Breast epithelium (tissue), 4 donors: ENCODE data around the gene GAB4. TPM values are rescaled to one million over a fixed set of nuclear protein-coding genes. Genes with fewer than 3 reads are reported as not detected.

Experiments used
- DNase-seq, 2 donors: peaks; one replicate each; pipeline ENCODE4 v3.0.0-alpha.2; 2019; ENCODE audit warnings: low spot score in 2 of 2
- H3K27ac ChIP-seq, 2 donors: fragments of 200-600 bp; sonication (generic) in 1 of 2; one replicate each; pipeline ENCODE4 v1.5.1; 2016 to 2019; ENCODE audit warnings: mild to moderate bottlenecking in 1 of 2
- H3K27me3 ChIP-seq, 2 donors: fragments of 200-600 bp; sonication (generic) in 1 of 2; one replicate each; pipeline versions ENCODE4 v1.5.1 to v1.6.0; 2017 to 2019; ENCODE audit warnings: control low read depth in 1 of 2, mild to moderate bottlenecking in 1 of 2
- H3K36me3 ChIP-seq: fragments of 200-600 bp; one replicate; pipeline ENCODE4 v1.5.1; 2019
- H3K4me1 ChIP-seq, 2 donors: fragments of 200-600 bp; sonication (generic); one replicate each; pipeline ENCODE4 v1.5.1; 2016 to 2019; ENCODE audit warnings: control low read depth in 1 of 2
- H3K4me3 ChIP-seq, 3 donors: fragments of 200-600 bp; sonication (generic); 1 replicate in 2 of 3; 2 replicates in 1 of 3; pipeline ENCODE4 v1.5.1; 2016 to 2019; ENCODE audit warnings: mild to moderate bottlenecking in 3 of 3, moderate library complexity in 2 of 3
- H3K9me3 ChIP-seq, 2 donors: fragments of 200-600 bp; sonication (generic) in 1 of 2; one replicate each; pipeline ENCODE4 v1.5.1; 2016 to 2019; ENCODE audit warnings: control low read depth in 1 of 2
- CTCF ChIP-seq, 3 donors: fragments of 450-650 bp; IDR thresholded peaks; one replicate each; pipeline ENCODE4 v1.5.1; 2016 to 2017; ENCODE audit warnings: antibody characterized with exemption in 3 of 3, mild to moderate bottlenecking in 3 of 3, moderate library complexity in 3 of 3
- POLR2A ChIP-seq: fragments of 450-650 bp; IDR thresholded peaks from one replicate; pipeline ENCODE4 v1.6.1; 2016; ENCODE audit warnings: antibody characterized with exemption, mild to moderate bottlenecking, moderate library complexity
- POLR2AphosphoS5 ChIP-seq, 3 donors: sonication (generic); formaldehyde crosslinking; IDR thresholded peaks; one replicate each; pipeline ENCODE4 v1.6.1; 2017; ENCODE audit warnings: antibody characterized with exemption in 3 of 3
- intact Hi-C: fragments of 100-400 bp; cut with DNase I; formaldehyde crosslinking; loops from one replicate; pipeline ENCODE4 v1.15.1; 2023; ENCODE audit warnings: low total_unique reads
- total RNA-seq, 3 donors: library from RNA; depleted of rRNA; stranded (reverse); fragments of >200 nt; gene quantifications; one replicate each; pipeline ENCODE4 v1.1.0, GENCODE V29; 2016

Gene GAB4
- total RNA-seq, 3 donors from 2014 or later = not detected

- intact Hi-C loops = no loop called here
- Histone ChIP-seq H3K27ac (no peak overlapping the region), H3K4me1 (no peaks in the 10 kb centered on the region), H3K36me3 (no peaks in the 10 kb centered on the region), H3K27me3 (peaks cover 0 to 4% of the 10 kb centered on the region in 2 donors), H3K4me3 (no peak overlapping the region), H3K9me3 (no peaks in the 10 kb centered on the region)
- no peak for TF ChIP-seq POLR2A
- no peak for DNase-seq
Observed at GRCh38 chr22:16963189-16963945, 44.7 kb downstream of the GAB4 start.

GRCh38 chr22:16962501-16962900 is 45.5 kb downstream of the GAB4 start:
- Histone ChIP-seq H3K27me3 (peaks cover 0 to 4% of the 10 kb centered on the region in 2 donors), H3K4me1 (no peaks in the 10 kb centered on the region), H3K27ac (no peak overlapping the region), H3K36me3 (no peaks in the 10 kb centered on the region), H3K9me3 (no peaks in the 10 kb centered on the region), H3K4me3 (no peak overlapping the region)
- TF ChIP-seq POLR2A (no peak), POLR2AphosphoS5 (IDR thresholded peaks at IDR 0.05) (no peak), CTCF (IDR thresholded peaks at IDR 0.05) (no peak)
- DNase-seq = no peak
- intact Hi-C loops = loop anchor here (1.0 kb wide), 1 partner anchor 8 kb away; no protein-coding TSS in a partner anchor

GRCh38 chr22:16961477-16962186 is 46.4 kb downstream of the GAB4 start:
- Histone ChIP-seq H3K27ac (no peak overlapping the region), H3K4me1 (no peaks in the 10 kb centered on the region), H3K36me3 (no peaks in the 10 kb centered on the region), H3K4me3 (no peak overlapping the region), H3K9me3 (no peaks in the 10 kb centered on the region), H3K27me3 (peaks cover 0 to 4% of the 10 kb centered on the region in 2 donors)
- intact Hi-C loops = loop anchor here (1.0 kb wide), 1 partner anchor 9 kb away; no protein-coding TSS in a partner anchor
- no peak for DNase-seq
- TF ChIP-seq CTCF (IDR thresholded peaks at IDR 0.05) (no peak), POLR2AphosphoS5 (IDR thresholded peaks at IDR 0.05) (no peak), POLR2A (no peak)

- TF ChIP-seq POLR2AphosphoS5 (IDR thresholded peaks at IDR 0.05) = no peak
- no peak for TF ChIP-seq POLR2A
- TF ChIP-seq CTCF (IDR thresholded peaks at IDR 0.05) = no peak
- no peak overlapping the region for H3K4me3 ChIP-seq
- H3K27ac ChIP-seq = no peak overlapping the region
- H3K27me3 ChIP-seq = peaks cover 0 to 4% of the 10 kb centered on the region in 2 donors
- H3K9me3 ChIP-seq = no peaks in the 10 kb centered on the region
- no peak for DNase-seq
- H3K36me3 ChIP-seq = no peaks in the 10 kb centered on the region
- no peaks in the 10 kb centered on the region for H3K4me1 ChIP-seq
- intact Hi-C loops = no loop called here
Observed at GRCh38 chr22:16960884-16961249, 47.2 kb downstream of the GAB4 start.

- Histone ChIP-seq H3K27ac (no peak overlapping the region), H3K4me3 (no peak overlapping the region), H3K27me3 (peaks cover 0 to 4% of the 10 kb centered on the region in 2 donors), H3K9me3 (no peaks in the 10 kb centered on the region), H3K4me1 (no peaks in the 10 kb centered on the region), H3K36me3 (no peaks in the 10 kb centered on the region)
- TF ChIP-seq CTCF (IDR thresholded peaks at IDR 0.05) = no peak
- no peak for TF ChIP-seq POLR2A
- TF ChIP-seq POLR2AphosphoS5 (IDR thresholded peaks at IDR 0.05) = no peak
- intact Hi-C loops = no loop called here
- no peak for DNase-seq
Observed at GRCh38 chr22:16960220-16960883, 47.7 kb downstream of the GAB4 start.
